ENCODE measurements around the gene KLF16. TPM values are rescaled to one million over a fixed set of nuclear protein-coding genes. Genes with fewer than 3 reads are reported as not detected.

Gene KLF16
- total and polyA plus RNA-seq, 11 donors, result 2.9 to 19.7 (median 9.2) TPM

DNA sequence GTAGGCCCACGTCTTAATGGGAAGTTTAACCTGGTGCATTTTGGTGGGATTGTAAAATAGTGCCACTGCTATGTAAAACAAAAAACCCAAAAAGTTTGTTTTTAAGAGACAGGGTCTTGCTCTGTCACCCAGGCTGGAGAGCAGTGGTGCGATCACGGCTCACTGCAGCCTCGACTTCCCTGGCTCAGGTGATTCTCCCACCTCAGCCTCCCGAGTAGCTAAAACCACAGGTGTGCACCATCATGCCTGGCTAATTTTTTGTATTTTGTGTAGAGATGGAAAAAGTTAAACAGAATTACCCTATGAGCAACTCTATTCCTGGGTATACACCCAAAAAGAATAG, 14.3 kb downstream of the KLF16 start:
- Histone ChIP-seq H3K27ac (peak overlapping the region in 2 of 12 donors; percentile 97 to 100), H3K27me3 (peaks cover 0 to 7% (median 0%) of the 10 kb centered on the region in 9 donors), H3K4me3 (peak overlapping the region in 3 of 12 donors; percentile 96 to 99 (median 98)), H3K9me3 (no peaks in the 10 kb centered on the region), H3K36me3 (peaks cover 0 to 13% (median 0%) of the 10 kb centered on the region in 9 donors), H3K4me1 (peaks cover 20 to 62% (median 44%) of the 10 kb centered on the region in 12 donors)
- ATAC-seq, result no peak
- intact Hi-C loops (cut with DNase I), result no loop called here
- WGBS, 4 donors, result 61 to 67% (median 63%) methylated on average over 5 of the region's 5 CpGs
- TF ChIP-seq POLR2A (IDR thresholded peaks at IDR 0.05), result no peak
- TF ChIP-seq, protein P1, sequence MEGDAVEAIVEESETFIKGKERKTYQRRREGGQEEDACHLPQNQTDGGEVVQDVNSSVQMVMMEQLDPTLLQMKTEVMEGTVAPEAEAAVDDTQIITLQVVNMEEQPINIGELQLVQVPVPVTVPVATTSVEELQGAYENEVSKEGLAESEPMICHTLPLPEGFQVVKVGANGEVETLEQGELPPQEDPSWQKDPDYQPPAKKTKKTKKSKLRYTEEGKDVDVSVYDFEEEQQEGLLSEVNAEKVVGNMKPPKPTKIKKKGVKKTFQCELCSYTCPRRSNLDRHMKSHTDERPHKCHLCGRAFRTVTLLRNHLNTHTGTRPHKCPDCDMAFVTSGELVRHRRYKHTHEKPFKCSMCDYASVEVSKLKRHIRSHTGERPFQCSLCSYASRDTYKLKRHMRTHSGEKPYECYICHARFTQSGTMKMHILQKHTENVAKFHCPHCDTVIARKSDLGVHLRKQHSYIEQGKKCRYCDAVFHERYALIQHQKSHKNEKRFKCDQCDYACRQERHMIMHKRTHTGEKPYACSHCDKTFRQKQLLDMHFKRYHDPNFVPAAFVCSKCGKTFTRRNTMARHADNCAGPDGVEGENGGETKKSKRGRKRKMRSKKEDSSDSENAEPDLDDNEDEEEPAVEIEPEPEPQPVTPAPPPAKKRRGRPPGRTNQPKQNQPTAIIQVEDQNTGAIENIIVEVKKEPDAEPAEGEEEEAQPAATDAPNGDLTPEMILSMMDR (IDR thresholded peaks at IDR 0.05), result no peak
- DNase-seq, result no peak

DNA sequence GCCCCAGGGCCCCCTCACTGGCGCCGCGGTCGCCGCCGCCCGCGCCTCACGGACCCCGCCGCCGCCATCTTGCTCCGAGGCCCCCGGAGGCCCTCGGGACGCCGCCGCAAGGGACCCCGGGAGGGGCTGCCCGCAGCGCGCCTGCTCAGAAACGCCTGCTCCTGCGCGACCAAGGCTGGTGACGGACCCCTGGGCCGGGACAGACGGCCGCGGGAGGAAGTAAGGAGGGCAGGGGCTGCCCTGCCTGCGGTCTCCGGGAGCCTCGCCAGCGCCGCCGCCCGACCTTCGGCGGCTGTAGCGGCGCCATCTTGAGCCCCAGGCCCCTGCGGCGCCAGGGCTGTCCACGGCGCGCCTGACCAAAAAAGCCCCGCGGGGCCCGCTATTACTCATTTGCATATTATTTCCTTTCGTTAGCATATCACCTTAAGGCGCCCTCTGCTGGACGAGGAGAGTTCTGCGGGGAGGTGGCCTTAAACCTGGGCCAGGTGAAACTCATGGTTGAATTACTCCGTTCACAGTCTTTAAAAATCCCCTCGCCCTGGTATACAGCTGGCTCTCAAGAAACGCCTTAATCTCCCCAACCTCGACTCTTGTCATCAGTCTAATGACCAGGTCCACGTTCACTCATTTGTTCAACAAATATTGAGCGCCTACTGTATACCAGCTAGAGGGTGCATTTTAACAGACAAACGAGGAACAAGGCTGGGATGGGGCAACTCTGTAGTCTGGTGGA, 14.8 kb downstream of the KLF16 start, which contains the start of gene REXO1:
Gene REXO1 (minus strand): TSS at position 85 of the 733 bp plus-strand sequence. CDS start 125 bp downstream, outside the sequence.
- H3K27ac ChIP-seq, result peak within 1 kb of the TSS; percentile 97 to 100 (median 99)
- TF ChIP-seq, protein P1 (IDR thresholded peaks at IDR 0.05), result peak; percentile 92 to 97 (median 94)
- peak in 1 of 2 donors; percentile 59 for TF ChIP-seq POLR2A (IDR thresholded peaks at IDR 0.05)
- no peaks in the 10 kb centered on the region for H3K9me3 ChIP-seq
- peak within 1 kb of the TSS; percentile 70 to 100 (median 97) for H3K4me3 ChIP-seq
- H3K4me1 ChIP-seq, result peaks cover 19 to 62% (median 43%) of the 10 kb centered on the region in 12 donors
- DNase-seq (peak; percentile 92 to 97 (median 95)), ATAC-seq (peak; percentile 80 to 86 (median 84))
- peaks cover 0 to 11% (median 0%) of the 10 kb centered on the region in 9 donors for H3K36me3 ChIP-seq
- intact Hi-C loops (cut with DNase I), result no loop called here
- WGBS, 4 donors, result 2 to 4% (median 2%) methylated on average over 33 to 60 of the region's 60 CpGs
- H3K27me3 ChIP-seq, result peaks cover 0 to 7% (median 0%) of the 10 kb centered on the region in 9 donors

DNA sequence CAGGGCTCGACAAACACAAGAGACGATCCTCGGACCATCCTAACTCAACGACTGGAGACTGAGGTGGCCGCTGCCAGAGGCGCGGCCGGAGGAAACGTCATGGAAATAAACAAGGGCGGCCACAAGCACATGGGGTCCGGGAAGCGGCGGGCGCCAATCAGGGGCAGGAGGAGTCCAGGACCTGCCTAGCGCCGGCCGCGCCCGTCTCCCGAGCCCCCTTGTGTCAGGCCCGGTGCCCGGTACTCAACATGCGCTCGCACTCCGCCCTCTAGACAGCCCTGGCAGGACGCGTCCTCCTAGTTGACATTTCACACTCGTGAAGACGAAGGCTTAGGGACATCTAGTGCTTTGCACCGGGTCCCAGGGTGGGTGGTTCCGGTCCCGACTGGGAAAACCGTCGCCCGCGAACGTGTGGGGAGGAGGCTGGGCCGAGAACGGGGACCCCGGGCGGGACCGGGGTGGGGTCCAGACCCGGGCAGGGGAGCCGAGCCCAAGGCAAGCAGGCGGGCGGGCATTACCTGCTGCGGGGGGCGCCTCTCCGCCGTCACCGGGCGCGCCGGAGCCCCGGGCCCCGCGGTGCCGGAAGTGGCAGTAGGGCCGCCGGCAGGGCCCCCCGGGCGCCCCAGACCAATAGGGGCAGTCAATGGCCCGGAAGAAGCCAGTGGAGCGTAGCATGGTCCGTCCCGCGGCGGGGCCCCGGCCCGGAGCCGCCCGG, 15.5 kb downstream of the KLF16 start:
- H3K4me1 ChIP-seq, result peaks cover 14 to 62% (median 47%) of the 10 kb centered on the region in 12 donors
- H3K27me3 ChIP-seq, result peaks cover 0 to 7% (median 0%) of the 10 kb centered on the region in 9 donors
- TF ChIP-seq POLR2A (IDR thresholded peaks at IDR 0.05), result no peak
- TF ChIP-seq, protein P1 (IDR thresholded peaks at IDR 0.05), result no peak
- no peaks in the 10 kb centered on the region for H3K9me3 ChIP-seq
- peak in 4 of 5 donors; percentile 42 to 68 (median 58) for DNase-seq
- H3K27ac ChIP-seq, result peak overlapping the region; percentile 97 to 100 (median 99)
- intact Hi-C loops (cut with DNase I), result no loop called here
- 0% methylated on average over 10 to 72 of the region's 72 CpGs for WGBS, 4 donors
- peaks cover 0 to 11% (median 0%) of the 10 kb centered on the region in 9 donors for H3K36me3 ChIP-seq
- H3K4me3 ChIP-seq, result peak overlapping the region; percentile 70 to 100 (median 97)
- peak in 3 of 4 donors; percentile 6 to 20 (median 8) for ATAC-seq

DNA sequence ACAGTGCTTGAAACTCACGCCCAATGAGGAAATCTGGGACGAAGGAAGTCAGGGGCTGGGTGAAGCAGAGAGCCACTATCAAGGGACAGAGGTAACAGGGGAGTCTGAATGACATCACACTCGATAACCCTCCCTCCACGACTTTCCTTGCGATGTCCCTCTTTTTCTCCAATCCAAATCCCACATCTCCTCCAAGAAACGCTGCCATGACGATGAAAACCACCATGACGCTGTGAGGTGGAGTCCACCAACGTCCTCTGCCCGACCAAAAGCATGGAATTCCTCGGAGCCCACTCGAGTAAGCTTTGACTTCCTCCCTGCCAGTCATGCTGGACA, 16.1 kb downstream of the KLF16 start:
- H3K4me3 ChIP-seq, result peak overlapping the region; percentile 70 to 100 (median 97)
- WGBS, 4 donors, result 6 to 11% (median 8%) methylated on average over 12 of the region's 12 CpGs
- peaks cover 0 to 11% (median 0%) of the 10 kb centered on the region in 9 donors for H3K36me3 ChIP-seq
- peaks cover 14 to 62% (median 50%) of the 10 kb centered on the region in 12 donors for H3K4me1 ChIP-seq
- TF ChIP-seq POLR2A (IDR thresholded peaks at IDR 0.05), result no peak
- TF ChIP-seq, protein P1 (IDR thresholded peaks at IDR 0.05), result no peak
- peaks cover 0 to 7% (median 0%) of the 10 kb centered on the region in 9 donors for H3K27me3 ChIP-seq
- intact Hi-C loops (cut with DNase I), result no loop called here
- ATAC-seq, result no peak
- no peak for DNase-seq
- no peaks in the 10 kb centered on the region for H3K9me3 ChIP-seq
- H3K27ac ChIP-seq, result peak overlapping the region in 10 of 12 donors; percentile 64 to 100 (median 99)
